Thyroid gland (tissue), 4 donors: Measurements from ENCODE around the gene ROBO4.

Experiments
- POLR2A ChIP-seq, 2 donors: fragments of 450-650 bp; IDR thresholded peaks; one replicate each; pipeline ENCODE4 v1.6.1; 2017; ENCODE audit warnings: antibody characterized with exemption in 2 of 2, mild to moderate bottlenecking in 2 of 2, moderate library complexity in 1 of 2
- TF ChIP-seq, protein P1 (sequence below), 6 experiments: fragments of 200-600 bp in 3 of 6; fragments of 450-650 bp in 3 of 6; sonication (generic) in 3 of 6; IDR thresholded peaks; one replicate each; pipeline ENCODE4 v1.5.1; 2016 to 2019; ENCODE audit warnings: antibody characterized with exemption in 6 of 6, mild to moderate bottlenecking in 2 of 6, inconsistent platforms in 1 of 6, moderate library complexity in 1 of 6

DNA sequence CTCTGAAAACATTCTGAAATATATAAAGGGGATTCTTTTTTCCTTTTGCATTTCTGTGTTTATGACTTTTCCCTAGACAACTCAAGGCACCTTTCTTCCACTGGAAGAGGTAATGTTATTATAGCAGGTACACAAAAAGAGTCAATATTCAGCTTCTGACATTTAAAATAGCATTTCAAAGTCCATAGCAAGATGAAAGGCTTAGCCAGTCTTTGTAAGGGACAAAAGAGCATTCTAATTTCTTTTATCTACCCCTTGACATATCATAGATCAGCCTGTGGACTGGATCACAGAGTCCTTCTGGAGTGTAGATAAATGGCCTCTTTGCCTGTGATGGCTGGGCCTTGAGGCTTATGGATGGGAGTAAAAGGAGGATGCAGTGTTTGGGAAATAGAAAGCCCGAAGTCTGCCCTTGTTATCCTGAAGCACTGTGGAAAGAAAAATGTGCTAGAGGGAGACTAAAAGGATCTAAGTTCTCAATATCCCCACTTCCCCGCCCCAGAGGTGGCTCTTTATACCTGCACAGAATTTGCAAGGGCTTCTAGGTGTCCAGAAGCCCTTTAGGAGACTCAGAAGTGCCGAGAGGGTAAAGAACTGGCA is 39.8 kb upstream of the ROBO4 start:
- TF ChIP-seq, protein P1, sequence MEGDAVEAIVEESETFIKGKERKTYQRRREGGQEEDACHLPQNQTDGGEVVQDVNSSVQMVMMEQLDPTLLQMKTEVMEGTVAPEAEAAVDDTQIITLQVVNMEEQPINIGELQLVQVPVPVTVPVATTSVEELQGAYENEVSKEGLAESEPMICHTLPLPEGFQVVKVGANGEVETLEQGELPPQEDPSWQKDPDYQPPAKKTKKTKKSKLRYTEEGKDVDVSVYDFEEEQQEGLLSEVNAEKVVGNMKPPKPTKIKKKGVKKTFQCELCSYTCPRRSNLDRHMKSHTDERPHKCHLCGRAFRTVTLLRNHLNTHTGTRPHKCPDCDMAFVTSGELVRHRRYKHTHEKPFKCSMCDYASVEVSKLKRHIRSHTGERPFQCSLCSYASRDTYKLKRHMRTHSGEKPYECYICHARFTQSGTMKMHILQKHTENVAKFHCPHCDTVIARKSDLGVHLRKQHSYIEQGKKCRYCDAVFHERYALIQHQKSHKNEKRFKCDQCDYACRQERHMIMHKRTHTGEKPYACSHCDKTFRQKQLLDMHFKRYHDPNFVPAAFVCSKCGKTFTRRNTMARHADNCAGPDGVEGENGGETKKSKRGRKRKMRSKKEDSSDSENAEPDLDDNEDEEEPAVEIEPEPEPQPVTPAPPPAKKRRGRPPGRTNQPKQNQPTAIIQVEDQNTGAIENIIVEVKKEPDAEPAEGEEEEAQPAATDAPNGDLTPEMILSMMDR (IDR thresholded peaks at IDR 0.05), result no peak
- TF ChIP-seq POLR2A (IDR thresholded peaks at IDR 0.05), result no peak
